Measurements from ENCODE around the gene STUB1.

GRCh38 chr16:660459-661183 is 19.6 kb upstream of the STUB1 start:
- TF ChIP-seq POLR2A (IDR thresholded peaks at IDR 0.05) = no peak
- TF ChIP-seq, protein P1, sequence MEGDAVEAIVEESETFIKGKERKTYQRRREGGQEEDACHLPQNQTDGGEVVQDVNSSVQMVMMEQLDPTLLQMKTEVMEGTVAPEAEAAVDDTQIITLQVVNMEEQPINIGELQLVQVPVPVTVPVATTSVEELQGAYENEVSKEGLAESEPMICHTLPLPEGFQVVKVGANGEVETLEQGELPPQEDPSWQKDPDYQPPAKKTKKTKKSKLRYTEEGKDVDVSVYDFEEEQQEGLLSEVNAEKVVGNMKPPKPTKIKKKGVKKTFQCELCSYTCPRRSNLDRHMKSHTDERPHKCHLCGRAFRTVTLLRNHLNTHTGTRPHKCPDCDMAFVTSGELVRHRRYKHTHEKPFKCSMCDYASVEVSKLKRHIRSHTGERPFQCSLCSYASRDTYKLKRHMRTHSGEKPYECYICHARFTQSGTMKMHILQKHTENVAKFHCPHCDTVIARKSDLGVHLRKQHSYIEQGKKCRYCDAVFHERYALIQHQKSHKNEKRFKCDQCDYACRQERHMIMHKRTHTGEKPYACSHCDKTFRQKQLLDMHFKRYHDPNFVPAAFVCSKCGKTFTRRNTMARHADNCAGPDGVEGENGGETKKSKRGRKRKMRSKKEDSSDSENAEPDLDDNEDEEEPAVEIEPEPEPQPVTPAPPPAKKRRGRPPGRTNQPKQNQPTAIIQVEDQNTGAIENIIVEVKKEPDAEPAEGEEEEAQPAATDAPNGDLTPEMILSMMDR (IDR thresholded peaks at IDR 0.05) = peak in 2 of 3 donors; percentile 55 to 66
